HG03159 (cell line): ENCODE results near the gene RPGRIP1L.

Source experiments
- ATAC-seq: cut with Tn5 transposase; IDR thresholded peaks from one replicate; pipeline ENCODE4 v1.9.1; 2021; ENCODE audit warnings: mild to moderate bottlenecking, moderate library complexity; ENCODE audit not compliant: unreplicated experiment

The RPGRIP1L gene

DNA sequence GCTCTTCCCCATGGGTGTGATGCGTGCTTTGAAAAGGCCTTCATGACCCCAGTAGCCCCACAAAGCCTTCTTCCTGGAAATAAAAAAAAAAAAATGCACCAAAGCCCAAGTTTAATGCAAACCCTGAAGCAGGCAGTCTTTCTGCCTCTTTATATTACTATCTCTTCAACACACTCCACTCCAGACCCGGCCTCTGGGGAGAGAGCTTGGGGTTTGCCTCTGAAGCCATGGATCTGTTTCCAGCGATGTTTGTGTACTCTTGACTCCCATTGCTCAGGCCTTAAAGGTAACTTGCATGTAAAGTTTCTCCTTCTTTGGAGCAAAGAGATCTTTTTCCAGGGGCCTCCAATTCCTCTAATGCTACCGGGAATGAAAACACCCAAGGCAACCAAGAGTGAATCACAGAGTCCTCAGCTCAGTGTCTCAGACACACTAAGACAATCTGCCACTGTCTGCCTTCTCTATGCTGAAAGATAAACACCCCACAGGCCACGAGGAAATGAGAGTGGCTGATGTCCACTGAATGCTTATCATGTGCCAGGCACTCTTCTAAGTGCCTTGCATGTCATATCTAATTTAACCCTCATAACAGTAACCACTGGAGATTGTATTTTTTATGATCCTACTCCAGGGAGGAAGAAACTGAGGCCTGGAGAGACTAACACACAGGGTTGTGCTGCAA is 144.2 kb downstream of the RPGRIP1L start:
- no peak for ATAC-seq

DNA sequence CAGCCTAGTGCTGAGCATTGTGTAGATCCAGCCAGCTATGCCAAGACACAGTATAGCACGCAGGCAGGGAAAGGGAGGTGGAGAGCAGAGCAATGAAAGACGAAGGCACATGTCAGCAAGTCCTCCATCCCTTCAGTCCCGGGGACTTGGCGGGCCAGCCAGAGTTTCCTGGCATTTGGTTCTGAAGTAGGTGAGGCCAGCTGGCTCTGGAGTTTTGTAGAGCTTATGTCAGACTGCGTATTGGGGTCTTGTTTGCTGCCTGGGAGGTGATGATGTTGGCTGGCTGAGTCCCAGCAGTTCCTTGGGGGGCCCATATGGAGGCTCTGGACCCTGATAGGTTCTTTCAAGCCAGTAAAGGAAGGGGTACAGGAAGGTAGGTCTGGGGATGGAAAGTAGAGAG is 144.9 kb downstream of the RPGRIP1L start:
- ATAC-seq, result no peak

DNA sequence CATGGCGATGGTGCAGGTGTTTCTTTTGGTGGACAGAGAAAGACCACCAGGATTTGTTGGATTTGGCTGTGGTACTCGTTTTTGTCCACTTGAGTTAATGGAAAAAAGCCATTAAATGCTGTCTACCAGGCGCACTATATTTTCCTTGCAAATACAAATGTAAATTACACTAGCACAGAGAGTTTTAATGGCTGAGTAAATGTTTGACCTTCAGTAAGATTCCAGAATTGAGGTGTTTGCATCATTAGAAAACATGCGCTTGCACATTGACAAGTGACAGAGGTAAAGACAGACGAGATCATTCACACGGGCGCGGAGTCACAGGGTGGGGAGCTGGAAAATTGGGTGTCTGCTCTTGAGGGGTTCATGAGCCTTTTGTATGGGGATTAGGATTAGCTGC is 147.1 kb downstream of the RPGRIP1L start:
- ATAC-seq, result no peak

DNA sequence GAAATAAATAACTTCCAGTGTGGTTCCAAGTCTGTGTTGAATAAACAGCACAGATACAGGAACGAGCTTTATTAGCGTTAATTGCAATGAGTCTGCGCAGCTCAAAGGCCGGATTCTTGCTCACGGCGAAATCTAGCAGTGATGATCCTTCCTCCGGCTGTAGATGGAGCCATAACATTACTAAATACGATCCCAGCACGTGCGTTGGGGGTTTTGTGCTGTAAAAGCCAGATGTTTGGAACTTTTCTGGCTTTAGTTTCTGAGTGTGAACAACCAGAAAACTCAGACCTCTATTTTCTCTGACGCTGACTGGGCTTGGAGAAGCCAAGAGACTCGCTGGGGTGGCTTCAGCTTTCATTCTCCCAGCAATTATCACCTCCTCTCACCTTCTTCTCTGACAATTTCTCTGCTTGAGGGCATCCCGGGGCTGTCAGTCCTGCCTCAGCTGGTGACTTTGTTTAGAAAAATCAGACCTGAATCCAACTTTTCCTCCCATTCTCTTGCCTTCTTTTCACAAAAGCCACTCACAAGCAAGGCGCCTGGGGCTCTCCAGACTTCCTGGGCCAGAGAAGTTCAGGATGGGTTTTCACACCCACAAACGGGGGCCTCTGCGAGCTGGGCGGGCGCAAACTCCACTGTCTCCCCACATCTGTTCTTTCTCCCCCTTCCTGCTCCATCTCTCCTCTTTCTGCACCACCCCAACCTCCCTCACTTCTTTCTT is 153.5 kb downstream of the RPGRIP1L start:
- peak; percentile 71 for ATAC-seq
